ENCODE measurements around the gene CREB5. TPM values are rescaled to one million over a fixed set of nuclear protein-coding genes. Genes with fewer than 3 reads are reported as not detected.

The CREB5 gene
- total and polyA plus RNA-seq, 2 of the 8 experiments (the other 6 are each of a cell fraction or from before 2014, with no cell fraction given), result 2.4 to 2.7 TPM

GRCh38 chr7:28580665-28581064, 168.3 kb downstream of the CREB5 start (continued):
- TF ChIP-seq ASH2L (IDR thresholded peaks at IDR 0.05; ENCODE audit: low read length), result no peak
- no peak for TF ChIP-seq ZNF274 (IDR thresholded peaks at IDR 0.05; ENCODE audit: borderline replicate concordance, extremely low read depth, low read length)
- no peak for TF ChIP-seq RAD21 (IDR thresholded peaks at IDR 0.05 in 1 of 2, conservative IDR thresholded peaks at IDR 0.05 in 1 of 2; ENCODE audit: low read depth in 2 of 2, low read length in 2 of 2)
- TF ChIP-seq SIRT6 (IDR thresholded peaks at IDR 0.05; ENCODE audit: low read length), result no peak
- no peak for TF ChIP-seq BACH1 (IDR thresholded peaks at IDR 0.05; ENCODE audit: low read length)
- no peak for TF ChIP-seq USF2 (IDR thresholded peaks at IDR 0.05; ENCODE audit: low read length)
